ENCODE measurements around the gene KNSTRN. TPM values are rescaled to one million over a fixed set of nuclear protein-coding genes. Genes with fewer than 3 reads are reported as not detected.

The KNSTRN gene
- total and polyA plus RNA-seq, 2 experiments from 2014 or later: 67.9 to 80.4 TPM

DNA sequence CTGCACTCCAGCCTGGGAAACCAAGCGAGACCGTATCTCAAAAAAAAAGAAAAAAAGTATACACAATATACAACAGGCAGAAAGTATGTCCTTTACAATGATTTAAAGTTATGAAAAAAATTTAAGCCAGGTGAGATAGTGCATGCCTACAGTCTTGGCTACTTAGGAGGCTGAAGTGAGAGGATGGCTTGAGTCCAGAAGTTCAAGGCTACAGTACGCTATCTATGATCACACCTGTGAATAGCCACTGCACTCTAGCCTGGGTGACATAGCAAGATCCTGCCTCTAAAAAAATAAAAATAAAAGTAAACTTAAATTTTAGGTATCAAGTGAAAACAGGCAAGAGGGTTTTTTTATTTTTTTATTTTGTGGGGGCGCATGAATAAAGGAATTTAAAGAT, 3.1 kb upstream of the KNSTRN start:
- Histone ChIP-seq H3K4me3 (no peak overlapping the region), H3K4me2 (no peak overlapping the region), H3K9me2 (ENCODE audit: insufficient read depth) (no peaks in the 10 kb centered on the region), H3K36me3 (ENCODE audit: insufficient read depth) (no peaks in the 10 kb centered on the region; the same call in 1 of the 2 replicates), H2AFZ (peak overlapping the region; percentile 87; the same call in 1 of the 2 replicates), H3K4me1 (ENCODE audit: insufficient read depth) (peaks cover 9% of the 10 kb centered on the region), H3K27me3 (ENCODE audit: insufficient read depth) (no peaks in the 10 kb centered on the region), H3F3A (replicated peaks; ENCODE audit: low read depth) (no peaks in the 10 kb centered on the region), H3K27ac (ENCODE audit: low read depth) (no peak overlapping the region), H4K20me1 (replicated peaks; ENCODE audit: insufficient read depth) (peaks cover 5% of the 10 kb centered on the region; the same call in 1 of the 2 replicates), H3K79me2 (replicated peaks; ENCODE audit: insufficient read depth) (peaks cover 12% of the 10 kb centered on the region)
- Mint-ChIP-seq H3K36me3 (ENCODE audit: low read depth) (peaks cover 9% of the 10 kb centered on the region), H3K27ac (no peak overlapping the region), H3K27me3 (ENCODE audit: insufficient read depth, low read depth, poor library complexity) (peaks cover 7% of the 10 kb centered on the region), H3K4me1 (peaks cover 16% of the 10 kb centered on the region), H3K9me3 (no peaks in the 10 kb centered on the region), H3K4me3 (no peak overlapping the region)
- no peak for DNase-seq (ENCODE audit: low spot score)
- no peak for ATAC-seq
- TF ChIP-seq POLR2AphosphoS5 (IDR thresholded peaks at IDR 0.05; ENCODE audit: low read depth) (no peak), ZNF331 (CRISPR knock-in tag; IDR thresholded peaks at IDR 0.05; ENCODE audit: low read depth) (no peak), EZH2 (IDR thresholded peaks at IDR 0.05; ENCODE audit: low read depth, unreplicated experiment) (no peak), EZH2phosphoT487 (IDR thresholded peaks at IDR 0.05; ENCODE audit: unreplicated experiment) (no peak), NANOG (IDR thresholded peaks at IDR 0.05; ENCODE audit: borderline replicate concordance) (no peak), STAT1 (IDR thresholded peaks at IDR 0.05; ENCODE audit: unreplicated experiment) (no peak), ZNF114 (CRISPR knock-in tag; IDR thresholded peaks at IDR 0.05) (no peak), CREB1 (CRISPR knock-in tag; IDR thresholded peaks at IDR 0.05; ENCODE audit: low read depth) (no peak), JUNB (IDR thresholded peaks at IDR 0.05; ENCODE audit: unreplicated experiment) (no peak)
- TF ChIP-seq, protein P1, sequence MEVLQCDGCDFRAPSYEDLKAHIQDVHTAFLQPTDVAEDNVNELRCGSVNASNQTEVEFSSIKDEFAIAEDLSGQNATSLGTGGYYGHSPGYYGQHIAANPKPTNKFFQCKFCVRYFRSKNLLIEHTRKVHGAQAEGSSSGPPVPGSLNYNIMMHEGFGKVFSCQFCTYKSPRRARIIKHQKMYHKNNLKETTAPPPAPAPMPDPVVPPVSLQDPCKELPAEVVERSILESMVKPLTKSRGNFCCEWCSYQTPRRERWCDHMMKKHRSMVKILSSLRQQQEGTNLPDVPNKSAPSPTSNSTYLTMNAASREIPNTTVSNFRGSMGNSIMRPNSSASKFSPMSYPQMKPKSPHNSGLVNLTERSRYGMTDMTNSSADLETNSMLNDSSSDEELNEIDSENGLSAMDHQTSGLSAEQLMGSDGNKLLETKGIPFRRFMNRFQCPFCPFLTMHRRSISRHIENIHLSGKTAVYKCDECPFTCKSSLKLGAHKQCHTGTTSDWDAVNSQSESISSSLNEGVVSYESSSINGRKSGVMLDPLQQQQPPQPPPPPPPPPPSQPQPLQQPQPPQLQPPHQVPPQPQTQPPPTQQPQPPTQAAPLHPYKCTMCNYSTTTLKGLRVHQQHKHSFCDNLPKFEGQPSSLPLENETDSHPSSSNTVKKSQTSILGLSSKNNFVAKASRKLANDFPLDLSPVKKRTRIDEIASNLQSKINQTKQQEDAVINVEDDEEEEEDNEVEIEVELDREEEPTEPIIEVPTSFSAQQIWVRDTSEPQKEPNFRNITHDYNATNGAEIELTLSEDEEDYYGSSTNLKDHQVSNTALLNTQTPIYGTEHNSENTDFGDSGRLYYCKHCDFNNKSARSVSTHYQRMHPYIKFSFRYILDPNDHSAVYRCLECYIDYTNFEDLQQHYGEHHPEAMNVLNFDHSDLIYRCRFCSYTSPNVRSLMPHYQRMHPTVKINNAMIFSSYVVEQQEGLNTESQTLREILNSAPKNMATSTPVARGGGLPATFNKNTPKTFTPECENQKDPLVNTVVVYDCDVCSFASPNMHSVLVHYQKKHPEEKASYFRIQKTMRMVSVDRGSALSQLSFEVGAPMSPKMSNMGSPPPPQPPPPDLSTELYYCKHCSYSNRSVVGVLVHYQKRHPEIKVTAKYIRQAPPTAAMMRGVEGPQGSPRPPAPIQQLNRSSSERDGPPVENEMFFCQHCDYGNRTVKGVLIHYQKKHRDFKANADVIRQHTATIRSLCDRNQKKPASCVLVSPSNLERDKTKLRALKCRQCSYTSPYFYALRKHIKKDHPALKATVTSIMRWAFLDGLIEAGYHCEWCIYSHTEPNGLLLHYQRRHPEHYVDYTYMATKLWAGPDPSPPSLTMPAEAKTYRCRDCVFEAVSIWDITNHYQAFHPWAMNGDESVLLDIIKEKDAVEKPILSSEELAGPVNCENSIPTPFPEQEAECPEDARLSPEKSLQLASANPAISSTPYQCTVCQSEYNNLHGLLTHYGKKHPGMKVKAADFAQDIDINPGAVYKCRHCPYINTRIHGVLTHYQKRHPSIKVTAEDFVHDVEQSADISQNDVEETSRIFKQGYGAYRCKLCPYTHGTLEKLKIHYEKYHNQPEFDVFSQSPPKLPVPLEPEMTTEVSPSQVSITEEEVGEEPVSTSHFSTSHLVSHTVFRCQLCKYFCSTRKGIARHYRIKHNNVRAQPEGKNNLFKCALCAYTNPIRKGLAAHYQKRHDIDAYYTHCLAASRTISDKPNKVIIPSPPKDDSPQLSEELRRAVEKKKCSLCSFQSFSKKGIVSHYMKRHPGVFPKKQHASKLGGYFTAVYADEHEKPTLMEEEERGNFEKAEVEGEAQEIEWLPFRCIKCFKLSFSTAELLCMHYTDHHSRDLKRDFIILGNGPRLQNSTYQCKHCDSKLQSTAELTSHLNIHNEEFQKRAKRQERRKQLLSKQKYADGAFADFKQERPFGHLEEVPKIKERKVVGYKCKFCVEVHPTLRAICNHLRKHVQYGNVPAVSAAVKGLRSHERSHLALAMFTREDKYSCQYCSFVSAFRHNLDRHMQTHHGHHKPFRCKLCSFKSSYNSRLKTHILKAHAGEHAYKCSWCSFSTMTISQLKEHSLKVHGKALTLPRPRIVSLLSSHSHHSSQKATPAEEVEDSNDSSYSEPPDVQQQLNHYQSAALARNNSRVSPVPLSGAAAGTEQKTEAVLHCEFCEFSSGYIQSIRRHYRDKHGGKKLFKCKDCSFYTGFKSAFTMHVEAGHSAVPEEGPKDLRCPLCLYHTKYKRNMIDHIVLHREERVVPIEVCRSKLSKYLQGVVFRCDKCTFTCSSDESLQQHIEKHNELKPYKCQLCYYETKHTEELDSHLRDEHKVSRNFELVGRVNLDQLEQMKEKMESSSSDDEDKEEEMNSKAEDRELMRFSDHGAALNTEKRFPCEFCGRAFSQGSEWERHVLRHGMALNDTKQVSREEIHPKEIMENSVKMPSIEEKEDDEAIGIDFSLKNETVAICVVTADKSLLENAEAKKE (CRISPR knock-in tag; IDR thresholded peaks at IDR 0.05): no peak
- TF ChIP-seq, protein P2, sequence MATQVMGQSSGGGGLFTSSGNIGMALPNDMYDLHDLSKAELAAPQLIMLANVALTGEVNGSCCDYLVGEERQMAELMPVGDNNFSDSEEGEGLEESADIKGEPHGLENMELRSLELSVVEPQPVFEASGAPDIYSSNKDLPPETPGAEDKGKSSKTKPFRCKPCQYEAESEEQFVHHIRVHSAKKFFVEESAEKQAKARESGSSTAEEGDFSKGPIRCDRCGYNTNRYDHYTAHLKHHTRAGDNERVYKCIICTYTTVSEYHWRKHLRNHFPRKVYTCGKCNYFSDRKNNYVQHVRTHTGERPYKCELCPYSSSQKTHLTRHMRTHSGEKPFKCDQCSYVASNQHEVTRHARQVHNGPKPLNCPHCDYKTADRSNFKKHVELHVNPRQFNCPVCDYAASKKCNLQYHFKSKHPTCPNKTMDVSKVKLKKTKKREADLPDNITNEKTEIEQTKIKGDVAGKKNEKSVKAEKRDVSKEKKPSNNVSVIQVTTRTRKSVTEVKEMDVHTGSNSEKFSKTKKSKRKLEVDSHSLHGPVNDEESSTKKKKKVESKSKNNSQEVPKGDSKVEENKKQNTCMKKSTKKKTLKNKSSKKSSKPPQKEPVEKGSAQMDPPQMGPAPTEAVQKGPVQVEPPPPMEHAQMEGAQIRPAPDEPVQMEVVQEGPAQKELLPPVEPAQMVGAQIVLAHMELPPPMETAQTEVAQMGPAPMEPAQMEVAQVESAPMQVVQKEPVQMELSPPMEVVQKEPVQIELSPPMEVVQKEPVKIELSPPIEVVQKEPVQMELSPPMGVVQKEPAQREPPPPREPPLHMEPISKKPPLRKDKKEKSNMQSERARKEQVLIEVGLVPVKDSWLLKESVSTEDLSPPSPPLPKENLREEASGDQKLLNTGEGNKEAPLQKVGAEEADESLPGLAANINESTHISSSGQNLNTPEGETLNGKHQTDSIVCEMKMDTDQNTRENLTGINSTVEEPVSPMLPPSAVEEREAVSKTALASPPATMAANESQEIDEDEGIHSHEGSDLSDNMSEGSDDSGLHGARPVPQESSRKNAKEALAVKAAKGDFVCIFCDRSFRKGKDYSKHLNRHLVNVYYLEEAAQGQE (IDR thresholded peaks at IDR 0.05; ENCODE audit: unreplicated experiment): no peak
- TF ChIP-seq, protein P3, sequence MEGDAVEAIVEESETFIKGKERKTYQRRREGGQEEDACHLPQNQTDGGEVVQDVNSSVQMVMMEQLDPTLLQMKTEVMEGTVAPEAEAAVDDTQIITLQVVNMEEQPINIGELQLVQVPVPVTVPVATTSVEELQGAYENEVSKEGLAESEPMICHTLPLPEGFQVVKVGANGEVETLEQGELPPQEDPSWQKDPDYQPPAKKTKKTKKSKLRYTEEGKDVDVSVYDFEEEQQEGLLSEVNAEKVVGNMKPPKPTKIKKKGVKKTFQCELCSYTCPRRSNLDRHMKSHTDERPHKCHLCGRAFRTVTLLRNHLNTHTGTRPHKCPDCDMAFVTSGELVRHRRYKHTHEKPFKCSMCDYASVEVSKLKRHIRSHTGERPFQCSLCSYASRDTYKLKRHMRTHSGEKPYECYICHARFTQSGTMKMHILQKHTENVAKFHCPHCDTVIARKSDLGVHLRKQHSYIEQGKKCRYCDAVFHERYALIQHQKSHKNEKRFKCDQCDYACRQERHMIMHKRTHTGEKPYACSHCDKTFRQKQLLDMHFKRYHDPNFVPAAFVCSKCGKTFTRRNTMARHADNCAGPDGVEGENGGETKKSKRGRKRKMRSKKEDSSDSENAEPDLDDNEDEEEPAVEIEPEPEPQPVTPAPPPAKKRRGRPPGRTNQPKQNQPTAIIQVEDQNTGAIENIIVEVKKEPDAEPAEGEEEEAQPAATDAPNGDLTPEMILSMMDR (conservative IDR thresholded peaks at IDR 0.05; ENCODE audit: low read depth in 2 of 2): no peak
- TF ChIP-seq, protein P4, sequence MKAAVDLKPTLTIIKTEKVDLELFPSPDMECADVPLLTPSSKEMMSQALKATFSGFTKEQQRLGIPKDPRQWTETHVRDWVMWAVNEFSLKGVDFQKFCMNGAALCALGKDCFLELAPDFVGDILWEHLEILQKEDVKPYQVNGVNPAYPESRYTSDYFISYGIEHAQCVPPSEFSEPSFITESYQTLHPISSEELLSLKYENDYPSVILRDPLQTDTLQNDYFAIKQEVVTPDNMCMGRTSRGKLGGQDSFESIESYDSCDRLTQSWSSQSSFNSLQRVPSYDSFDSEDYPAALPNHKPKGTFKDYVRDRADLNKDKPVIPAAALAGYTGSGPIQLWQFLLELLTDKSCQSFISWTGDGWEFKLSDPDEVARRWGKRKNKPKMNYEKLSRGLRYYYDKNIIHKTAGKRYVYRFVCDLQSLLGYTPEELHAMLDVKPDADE (IDR thresholded peaks at IDR 0.05): no peak

Data from GM23338 (cell line).